Thoracic aorta (tissue), 2 donors: ENCODE results near the gene OR4K5. TPM values are rescaled to one million over a fixed set of nuclear protein-coding genes. Genes with fewer than 3 reads are reported as not detected.

Experiments used
- ATAC-seq: fragments of 150-250 bp; one replicate; pipeline ENCODE4 v1.8.0; 2017; ENCODE audit warnings: low read depth; ENCODE audit not compliant: insufficient number of reproducible peaks, low FRiP score
- DNase-seq: peaks from one replicate; pipeline ENCODE4 v3.0.0-alpha.2; 2020; ENCODE audit warnings: low spot score
- H3K27ac ChIP-seq, 2 donors: fragments of 200-600 bp; sonication (generic); 1 replicate in 1 of 2; 2 replicates in 1 of 2; pipeline ENCODE4 v1.5.1; 2016; ENCODE audit warnings: mild to moderate bottlenecking in 2 of 2, moderate library complexity in 2 of 2
- H3K27me3 ChIP-seq: fragments of 200-600 bp; sonication (generic); replicated peaks from 2 replicates; pipeline ENCODE4 v1.6.0; 2016; ENCODE audit warnings: mild to moderate bottlenecking; ENCODE audit not compliant: insufficient read depth
- H3K36me3 ChIP-seq: fragments of 200-600 bp; sonication (generic); one replicate; pipeline ENCODE4 v1.5.1; 2016
- H3K4me1 ChIP-seq, 2 donors: fragments of 200-600 bp; sonication (generic); 1 replicate in 1 of 2; 2 replicates in 1 of 2; pipeline versions ENCODE4 v1.5.1 to v1.6.0; 2016; ENCODE audit warnings: low read depth in 2 of 2, mild to moderate bottlenecking in 1 of 2; ENCODE audit not compliant: control insufficient read depth in 1 of 2
- H3K4me3 ChIP-seq: fragments of 200-600 bp; sonication (generic); 2 replicates; pipeline ENCODE4 v1.5.1; 2016; ENCODE audit warnings: mild to moderate bottlenecking
- H3K9me3 ChIP-seq: fragments of 200-600 bp; sonication (generic); 2 replicates; pipeline ENCODE4 v1.5.1; 2016
- CTCF ChIP-seq: fragments of 200-600 bp; sonication (generic); IDR thresholded peaks from one replicate; pipeline ENCODE4 v1.5.1; 2019; ENCODE audit warnings: antibody characterized with exemption
- total RNA-seq, 2 donors: library from RNA; depleted of rRNA; stranded (reverse); fragments of >200 nt; gene quantifications; one replicate each; pipeline versions ENCODE4 v1.1.0 to v1.2.3, GENCODE V29; 2016

Gene OR4K5
- total RNA-seq, 2 donors from 2014 or later, result not detected

DNA sequence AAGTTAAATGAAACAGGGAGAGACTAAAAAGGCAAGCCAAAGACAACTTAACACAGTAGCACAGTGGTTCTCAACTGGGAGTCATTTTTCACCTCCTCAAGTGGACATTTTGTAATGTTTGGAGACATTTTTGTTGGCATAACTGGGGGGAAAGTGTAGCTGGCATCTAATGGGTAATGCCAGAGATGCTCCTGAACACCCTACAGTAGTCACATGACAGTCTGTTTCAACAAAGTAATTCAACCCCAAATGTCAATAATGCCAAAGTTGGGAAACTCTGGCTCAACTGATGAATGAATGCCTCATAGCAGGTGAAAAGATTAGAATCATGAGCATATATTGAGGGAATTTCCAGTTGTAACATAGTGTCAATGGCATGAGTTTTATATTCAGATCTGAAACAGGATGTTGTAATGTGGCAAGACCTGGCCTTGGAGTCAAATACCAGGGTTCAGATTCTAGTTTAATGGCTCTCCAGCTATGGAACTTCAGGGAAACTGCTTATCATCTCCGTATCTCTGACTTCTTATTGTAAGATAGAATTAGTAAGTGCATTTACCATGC is 2.4 kb upstream of the OR4K5 start:
- no peaks in the 10 kb centered on the region for H3K27me3 ChIP-seq
- H3K4me1 ChIP-seq, result no peaks in the 10 kb centered on the region
- H3K4me3 ChIP-seq, result no peak overlapping the region
- no peak overlapping the region for H3K27ac ChIP-seq
- no peaks in the 10 kb centered on the region for H3K9me3 ChIP-seq
- no peak for TF ChIP-seq CTCF
- ATAC-seq (no peak), DNase-seq (no peak)
- H3K36me3 ChIP-seq, result no peaks in the 10 kb centered on the region

- no peak for ATAC-seq
- no peak for DNase-seq
These were observed 1.7 kb upstream of the OR4K5 start for GRCh38 chr14:19918553-19919264.

DNA sequence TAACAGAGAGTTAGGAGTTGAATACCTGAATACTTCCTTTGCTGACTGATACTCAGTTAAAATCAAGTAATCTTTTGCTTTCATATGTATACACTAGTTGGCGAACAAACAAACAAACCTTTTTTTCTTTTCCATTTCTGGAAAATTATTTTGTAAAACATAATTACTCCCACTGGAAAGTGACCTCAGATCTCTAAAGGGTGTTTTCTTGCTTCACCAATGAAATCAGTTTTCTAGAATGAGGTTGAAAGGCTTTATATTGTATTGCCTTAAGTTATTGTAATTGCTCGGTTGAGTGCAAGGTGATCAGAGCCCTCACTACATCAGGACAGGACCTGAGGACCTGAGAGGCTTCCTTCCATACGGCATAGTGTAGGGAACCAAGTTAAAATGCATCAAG is 10.2 kb downstream of the OR4K5 start, which contains the start of gene OR4K1:
OR4K1 (plus strand) TSS at position 301 of the 400 bp plus-strand sequence. CDS start 4,750 bp downstream, outside the sequence.
- H3K4me1 ChIP-seq, result no peaks in the 10 kb centered on the region
- H3K4me3 ChIP-seq, result no peak within 1 kb of the TSS
- no peak within 1 kb of the TSS for H3K27ac ChIP-seq
- no peaks in the 10 kb centered on the region for H3K27me3 ChIP-seq
- no peak for TF ChIP-seq CTCF
- H3K36me3 ChIP-seq, result no peaks in the 10 kb centered on the region
- ATAC-seq (no peak), DNase-seq (no peak)
- no peaks in the 10 kb centered on the region for H3K9me3 ChIP-seq

More at GRCh38 chr14:19918553-19919264, 1.7 kb upstream of the OR4K5 start:
- no peaks in the 10 kb centered on the region for H3K9me3 ChIP-seq
- no peak overlapping the region for H3K27ac ChIP-seq
- H3K4me1 ChIP-seq, result no peaks in the 10 kb centered on the region
- H3K4me3 ChIP-seq, result no peak overlapping the region
- no peaks in the 10 kb centered on the region for H3K36me3 ChIP-seq
- TF ChIP-seq CTCF, result no peak
- no peaks in the 10 kb centered on the region for H3K27me3 ChIP-seq

DNA sequence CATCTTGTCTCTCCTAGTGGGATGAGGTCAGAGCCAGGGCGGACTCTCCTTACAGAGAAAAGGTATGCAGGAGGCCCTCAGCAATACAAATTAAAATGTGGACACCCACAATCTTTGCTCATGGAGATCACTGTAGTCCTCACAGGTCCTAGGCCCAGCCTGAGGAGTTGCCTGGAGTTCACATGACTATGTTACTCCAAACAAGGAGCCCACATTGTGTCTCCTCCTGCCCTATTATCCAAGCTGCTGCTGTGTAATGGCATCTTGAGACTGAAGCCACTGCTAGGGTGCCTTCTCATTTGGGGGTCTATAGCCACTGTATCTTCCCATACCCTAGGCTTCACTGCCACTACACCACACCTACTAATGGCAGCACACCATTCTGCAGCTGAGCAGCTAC is 21.3 kb downstream of the OR4K5 start:
- H3K27me3 ChIP-seq, result no peaks in the 10 kb centered on the region
- H3K27ac ChIP-seq, result no peak overlapping the region
- no peaks in the 10 kb centered on the region for H3K4me1 ChIP-seq
- TF ChIP-seq CTCF, result no peak
- ATAC-seq (no peak), DNase-seq (no peak)
- H3K36me3 ChIP-seq, result no peaks in the 10 kb centered on the region
- no peak overlapping the region for H3K4me3 ChIP-seq
- H3K9me3 ChIP-seq, result no peaks in the 10 kb centered on the region

- no peak for DNase-seq
- Histone ChIP-seq H3K27me3 (no peaks in the 10 kb centered on the region), H3K4me3 (no peak overlapping the region), H3K9me3 (no peaks in the 10 kb centered on the region), H3K27ac (no peak overlapping the region), H3K36me3 (no peaks in the 10 kb centered on the region), H3K4me1 (peaks cover 0 to 9% of the 10 kb centered on the region in 2 donors)
- ATAC-seq, result no peak
- TF ChIP-seq CTCF, result no peak
These were observed 27.1 kb downstream of the OR4K5 start for GRCh38 chr14:19947413-19948090.
